Right ventricle myocardium inferior (tissue), 1 donor: Measurements from ENCODE around the gene ENPP7. TPM values are rescaled to one million over a fixed set of nuclear protein-coding genes. Genes with fewer than 3 reads are reported as not detected.
A peak's percentile ranks its signal among the peaks of the same experiment; 100 is the strongest.

ENCODE experiments used
- ATAC-seq: fragments of 200-7000 bp; cut with Tn5 transposase; one replicate; pipeline ENCODE4 v1.9.1; 2020; ENCODE audit warnings: mild to moderate bottlenecking, moderate library complexity
- DNase-seq: peaks from one replicate; pipeline ENCODE4 v3.0.0; 2021; ENCODE audit errors: missing footprints
- intact Hi-C: fragments of 100-400 bp; cut with DNase I; formaldehyde crosslinking; loops from one replicate; pipeline ENCODE4 v1.11.0; 2022
- total RNA-seq: library from RNA; stranded (reverse); fragmentation: NEBNext Ultra II Directional; extraction: Animal tissue kit (Norgen Biotek cat#: 25700); gene quantifications from one replicate; pipeline ENCODE4 v1.2.1, GENCODE V29; 2021
- donor health status: DM: no; HTN: yes; CAD: no; lungs with severe emphysema.

ENPP7 gene
- total RNA-seq, 1 donor from 2014 or later = not detected

- peak; percentile 20 for DNase-seq
- intact Hi-C loops = no loop called here
Observed at GRCh38 chr17:79700592-79700991, 30.2 kb upstream of the ENPP7 start.

GRCh38 chr17:79702034-79702433 is 28.7 kb upstream of the ENPP7 start:
- intact Hi-C loops = no loop called here
- ATAC-seq = no peak
- DNase-seq = peak; percentile 45

More at GRCh38 chr17:79700592-79700991, 30.2 kb upstream of the ENPP7 start:
- ATAC-seq = no peak

DNA sequence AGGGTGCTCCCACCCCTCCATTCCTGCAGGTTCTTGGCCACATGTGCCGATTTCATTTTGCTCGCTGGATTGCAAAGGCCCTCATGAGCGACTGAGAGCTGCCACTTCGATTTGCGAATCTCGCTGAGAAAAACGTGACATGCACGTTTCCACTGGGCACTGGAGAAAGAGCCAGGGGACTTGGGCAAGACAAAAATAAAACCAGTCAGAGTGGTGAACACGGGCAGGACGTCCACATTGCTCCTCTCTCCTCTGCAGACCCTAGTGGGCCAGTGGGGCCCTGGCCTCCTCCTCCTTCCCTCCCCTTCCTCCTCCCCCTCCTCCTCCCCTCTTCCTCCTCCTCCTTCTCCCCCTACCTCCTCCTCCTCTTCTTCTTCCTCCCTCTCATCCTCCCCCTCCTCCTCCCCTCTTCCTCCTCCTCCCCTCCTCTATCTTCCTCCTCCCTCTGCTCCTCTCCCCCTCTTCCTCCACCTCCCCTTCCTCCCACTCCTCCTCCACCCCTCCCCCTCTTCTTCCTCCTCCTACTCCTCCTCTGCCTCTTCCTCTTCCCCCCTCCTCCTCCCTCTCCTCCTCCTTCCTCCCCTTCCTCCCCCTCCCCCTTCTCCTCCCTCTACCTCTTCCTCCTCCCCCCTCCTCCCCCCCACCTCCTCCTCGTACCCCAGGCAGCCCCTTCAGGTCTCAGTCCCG is 28.1 kb upstream of the ENPP7 start:
- DNase-seq (no peak), ATAC-seq (no peak)
- intact Hi-C loops = no loop called here

DNA sequence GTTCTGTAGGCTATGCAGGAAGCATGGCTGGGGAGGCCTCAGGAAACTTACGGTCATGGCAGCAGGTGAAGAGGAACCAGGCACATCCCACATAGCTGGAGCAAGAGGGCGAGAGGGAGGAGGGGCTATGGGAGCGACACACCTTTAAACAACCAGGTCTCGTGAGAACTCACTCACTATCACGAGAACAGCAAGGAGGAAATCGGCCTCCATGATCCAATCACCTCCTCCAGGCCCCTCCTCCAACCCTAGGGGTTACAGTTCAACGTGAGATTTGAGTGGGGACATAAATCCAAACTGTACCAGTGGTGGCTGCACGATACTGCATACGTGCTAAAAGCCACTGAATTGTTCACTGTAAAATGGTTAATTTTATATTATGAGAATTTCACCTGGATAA is 26.1 kb upstream of the ENPP7 start:
- DNase-seq = no peak
- intact Hi-C loops = loop anchor here (5.0 kb wide), 1 partner anchor 302 kb away; no protein-coding TSS in a partner anchor
- no peak for ATAC-seq

GRCh38 chr17:79705674-79706073 is 25.1 kb upstream of the ENPP7 start:
- DNase-seq = no peak
- ATAC-seq = no peak
- intact Hi-C loops = loop anchor here (5.0 kb wide), 1 partner anchor 303 kb away; no protein-coding TSS in a partner anchor

DNA sequence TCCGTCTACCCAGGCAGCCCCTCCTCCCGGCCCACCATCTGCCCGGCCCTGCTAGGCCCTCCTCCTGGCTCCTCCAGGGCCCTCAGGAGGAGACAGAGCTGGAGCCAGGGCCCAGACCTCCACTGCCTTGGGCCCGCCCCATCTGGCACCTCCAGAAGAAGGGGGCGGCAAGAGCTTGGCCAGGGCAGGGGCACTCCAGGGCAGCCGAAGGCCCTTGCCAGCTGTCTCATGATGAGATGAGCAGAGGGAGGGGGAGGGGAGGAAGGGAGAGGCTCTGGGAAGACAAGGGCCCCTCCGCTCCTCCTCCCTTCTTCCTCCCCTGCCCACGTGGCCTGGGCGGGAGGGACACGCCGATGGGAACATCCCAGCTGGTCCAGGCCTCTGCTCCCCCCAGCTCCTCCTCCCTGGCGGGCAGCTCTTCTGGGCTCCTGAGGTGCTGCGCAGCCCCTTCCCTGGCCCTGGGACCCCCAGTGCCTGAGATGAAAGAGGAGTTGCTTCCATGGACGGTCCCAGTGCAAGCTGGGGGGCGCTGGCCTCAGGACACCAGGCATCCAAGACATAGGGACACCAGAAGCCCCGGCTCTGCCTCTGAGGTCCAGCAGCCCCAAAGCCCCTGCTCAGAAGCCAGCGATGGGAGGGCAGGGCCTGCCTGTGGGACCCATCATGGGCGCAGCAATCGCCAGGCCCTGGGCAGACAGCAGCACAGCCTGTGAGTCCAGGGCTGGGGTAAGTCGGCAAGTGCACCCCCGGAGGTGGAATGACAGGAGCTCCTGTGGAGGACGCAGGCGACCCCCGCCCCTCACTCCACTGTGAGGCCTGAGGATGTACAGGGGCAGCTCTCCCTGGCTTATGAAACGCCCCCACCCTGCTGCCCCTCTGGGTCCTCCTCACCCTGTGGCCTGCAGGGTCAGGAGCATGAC is 23.6 kb upstream of the ENPP7 start:
- intact Hi-C loops = loop anchor here (5.0 kb wide), 1 partner anchor 305 kb away; no protein-coding TSS in a partner anchor

DNA sequence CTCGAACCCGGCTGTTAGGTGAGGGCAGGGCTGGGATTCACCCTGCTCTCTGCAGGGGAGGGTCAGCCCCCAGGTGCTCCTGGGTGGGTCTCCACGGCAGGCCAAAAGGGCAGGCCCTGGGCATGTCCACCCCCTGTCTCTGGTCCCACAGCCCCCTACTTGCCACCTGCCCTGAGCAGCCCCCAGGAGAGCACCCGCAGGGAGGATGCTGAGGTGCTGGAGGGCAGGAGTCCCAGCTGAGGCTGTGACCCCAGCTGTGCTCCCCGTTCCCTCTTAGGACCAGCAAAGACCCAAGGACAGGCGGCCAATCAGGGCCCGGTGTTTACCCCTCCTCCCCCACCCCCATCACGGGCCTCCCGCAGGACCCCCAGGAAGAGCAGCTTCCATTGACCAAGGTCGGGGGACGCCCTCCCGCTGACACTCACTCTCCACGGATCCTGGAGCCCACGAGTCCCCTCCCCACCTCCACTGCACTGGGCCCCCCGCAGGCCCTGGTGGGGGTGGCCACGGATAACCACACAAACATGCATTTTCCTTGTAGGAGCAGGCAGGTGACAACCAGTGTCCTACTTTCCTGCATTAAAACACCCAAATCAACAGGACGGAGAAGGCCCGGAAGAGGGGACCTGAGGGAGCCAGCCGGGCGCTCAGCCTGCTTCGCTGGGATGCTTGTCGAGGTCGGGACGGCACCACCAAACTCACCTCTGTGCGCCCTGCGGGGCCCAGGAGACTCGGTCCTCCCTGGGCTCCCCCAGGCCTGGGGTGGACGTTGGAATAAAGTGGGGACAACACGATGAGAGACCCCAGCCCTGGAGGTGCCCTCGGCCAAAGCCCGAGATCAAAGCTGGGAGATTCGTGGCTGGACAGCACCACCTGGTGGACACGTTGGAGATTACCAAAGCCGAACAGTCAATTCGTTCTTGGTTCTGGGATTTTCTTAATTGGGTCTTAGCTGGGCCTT is 22.5 kb upstream of the ENPP7 start:
- DNase-seq (no peak), ATAC-seq (no peak)
- intact Hi-C loops = loop anchor here (5.0 kb wide), 1 partner anchor 306 kb away; no protein-coding TSS in a partner anchor

More for the DNA sequence above, 23.6 kb upstream of the ENPP7 start:
- ATAC-seq = no peak
- no peak for DNase-seq

DNA sequence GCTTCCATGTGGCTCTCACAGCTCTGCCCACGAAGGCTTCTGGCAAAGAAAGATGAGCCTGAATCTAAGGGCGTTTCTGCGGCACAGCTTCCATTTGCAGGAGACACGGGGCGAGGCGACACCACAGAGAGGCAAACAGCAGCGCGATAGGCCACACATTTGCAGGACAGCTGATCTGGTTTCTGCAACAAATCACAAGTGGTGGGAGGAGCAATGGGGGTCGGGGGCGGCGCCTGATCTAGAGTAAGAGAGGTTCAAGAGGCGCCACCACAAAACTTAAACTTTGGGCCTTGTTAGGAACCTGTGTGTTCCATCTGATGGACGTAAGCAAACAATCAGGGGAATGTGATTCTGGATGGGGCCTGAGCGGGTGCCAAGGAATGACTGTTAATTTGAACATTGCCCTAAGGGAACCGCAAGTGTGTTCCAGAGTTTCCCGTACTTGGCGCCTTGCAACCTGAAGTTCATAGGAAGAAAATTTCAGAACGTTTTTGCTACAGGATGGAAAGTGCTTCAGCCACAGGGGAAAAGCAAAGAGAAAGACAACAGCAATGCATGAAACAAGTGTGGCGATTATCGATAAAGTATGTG is 18.9 kb upstream of the ENPP7 start:
- no peak for ATAC-seq
- intact Hi-C loops = no loop called here
- no peak for DNase-seq

- intact Hi-C loops = no loop called here
- no peak for DNase-seq
- no peak for ATAC-seq
Observed at GRCh38 chr17:79713391-79713790, 17.4 kb upstream of the ENPP7 start.

GRCh38 chr17:79714176-79715097 is 16.3 kb upstream of the ENPP7 start:
- intact Hi-C loops = no loop called here
- DNase-seq (peak; percentile 46), ATAC-seq (no peak)

- intact Hi-C loops = no loop called here
- no peak for DNase-seq
- ATAC-seq = no peak
Observed at GRCh38 chr17:79715098-79715942, 15.4 kb upstream of the ENPP7 start.

- intact Hi-C loops = no loop called here
- DNase-seq = peak; percentile 35
- ATAC-seq = no peak
Observed at GRCh38 chr17:79715943-79716797, 14.6 kb upstream of the ENPP7 start.

DNA sequence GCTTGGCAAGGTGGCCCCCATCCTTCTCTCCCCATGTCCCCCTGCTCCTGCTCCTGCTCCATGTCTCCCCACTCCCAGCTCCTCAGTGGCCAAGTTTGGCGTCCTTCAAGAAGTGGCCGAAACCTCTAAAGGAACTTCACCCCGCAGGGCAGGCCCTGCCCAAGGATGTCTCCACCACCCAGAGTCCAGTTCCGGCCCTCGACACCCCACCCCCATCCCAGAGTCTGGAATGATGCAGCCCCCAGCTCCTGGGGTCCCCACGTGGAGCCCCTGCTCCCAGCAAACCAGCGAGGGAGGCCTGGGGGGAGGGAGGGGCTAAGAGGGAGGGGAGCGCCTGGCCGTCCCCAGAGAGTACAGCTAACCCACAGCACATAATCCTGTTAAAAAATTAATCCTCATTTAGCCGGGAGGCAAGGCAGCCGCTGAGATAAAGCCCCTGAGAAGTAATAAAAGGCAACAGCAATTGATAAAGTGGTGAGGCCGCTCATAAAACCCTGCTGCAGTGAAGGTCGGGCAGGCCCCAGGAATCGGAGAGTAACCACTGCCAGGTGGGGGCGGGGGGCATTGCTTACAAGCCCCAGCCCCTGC is 9.9 kb upstream of the ENPP7 start:
- ATAC-seq (no peak), DNase-seq (no peak)
- intact Hi-C loops = no loop called here

- no peak for DNase-seq
- ATAC-seq = no peak
Observed at GRCh38 chr17:79721993-79722671, 8.6 kb upstream of the ENPP7 start.

DNA sequence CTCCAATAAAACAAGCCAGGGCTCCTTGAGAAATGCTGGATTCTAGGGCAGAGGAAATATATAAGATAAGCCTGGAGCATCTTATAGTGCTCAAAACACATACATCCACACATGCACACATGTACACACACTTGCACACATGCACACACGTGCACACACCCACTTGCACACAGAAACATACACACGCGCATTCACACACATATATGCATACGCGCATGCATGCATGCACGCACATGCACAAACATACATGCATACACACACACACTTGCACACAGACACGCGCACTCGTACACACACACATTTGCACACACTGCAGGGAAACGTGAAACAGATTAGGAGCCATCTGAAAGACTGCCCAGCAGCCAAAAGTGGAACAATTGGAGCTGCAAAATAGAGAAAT is 8.0 kb upstream of the ENPP7 start:
- DNase-seq = no peak
- no peak for ATAC-seq
- intact Hi-C loops = no loop called here

More at GRCh38 chr17:79721993-79722671, 8.6 kb upstream of the ENPP7 start:
- intact Hi-C loops = no loop called here
